Cardiac septum (tissue), 1 donor: Measurements from ENCODE around the gene SCN7A. TPM values are rescaled to one million over a fixed set of nuclear protein-coding genes. Genes with fewer than 3 reads are reported as not detected.
"Not testable (repeated sequence)": the region's sequence is repeated elsewhere in the genome, so short reads cannot be mapped to it uniquely, and the experiment has no call there.

Experiments
- DNase-seq: peaks from one replicate; pipeline ENCODE4 v3.0.0-alpha.2; 2020; ENCODE audit warnings: low spot score
- intact Hi-C: fragments of 100-400 bp; cut with DNase I; formaldehyde crosslinking; loops from one replicate; pipeline ENCODE4 v1.14.0; 2022
- total RNA-seq: library from RNA; stranded (reverse); fragmentation: NEBNext Ultra II Directional; extraction: Animal tissue kit (Norgen Biotek cat#: 25700); gene quantifications from one replicate; pipeline ENCODE4 v1.2.1, GENCODE V29; 2021
- donor health status: DM: no; HTN: no; CAD: no.

The SCN7A gene
- total RNA-seq, 1 donor from 2014 or later = 13.0 TPM

DNA sequence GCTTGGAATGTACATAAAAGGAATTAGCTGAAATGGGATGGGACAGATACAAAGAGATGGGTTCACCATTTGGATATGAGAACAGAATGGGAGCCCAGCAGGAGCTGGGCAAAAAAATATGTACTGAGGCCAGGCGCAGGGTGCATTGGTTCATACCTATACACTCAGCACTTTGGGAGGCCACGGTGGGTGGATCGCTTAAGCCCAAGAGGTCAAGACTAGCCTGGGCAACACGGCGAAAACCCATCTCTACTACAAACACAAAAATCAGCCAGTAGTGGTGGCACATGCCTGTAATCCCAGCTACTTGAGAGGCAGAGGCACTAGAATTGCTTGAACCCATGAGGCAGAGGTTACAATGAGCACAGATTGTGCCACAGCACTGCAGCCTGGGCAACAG is 30.4 kb downstream of the SCN7A start:
- DNase-seq = no peak
- intact Hi-C loops = no loop called here

DNA sequence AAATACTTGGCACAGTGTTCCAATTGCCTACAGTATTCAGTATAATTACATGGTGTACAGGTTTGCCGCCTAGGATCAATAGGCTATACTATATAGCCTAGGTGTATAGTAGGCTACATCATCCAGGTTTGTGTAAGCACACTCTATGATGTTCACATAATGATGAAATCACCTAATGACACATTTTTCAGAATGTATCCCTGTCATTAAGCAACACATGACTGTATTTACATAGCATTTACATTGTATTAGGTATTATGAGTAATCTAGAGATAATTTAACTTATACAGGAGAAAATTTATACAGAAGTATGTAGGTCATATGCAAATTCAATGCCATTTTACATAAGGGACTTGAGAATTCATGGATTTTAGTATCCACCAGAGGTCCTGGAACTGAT is 35.4 kb downstream of the SCN7A start:
- intact Hi-C loops = no loop called here
- DNase-seq = no peak

DNA sequence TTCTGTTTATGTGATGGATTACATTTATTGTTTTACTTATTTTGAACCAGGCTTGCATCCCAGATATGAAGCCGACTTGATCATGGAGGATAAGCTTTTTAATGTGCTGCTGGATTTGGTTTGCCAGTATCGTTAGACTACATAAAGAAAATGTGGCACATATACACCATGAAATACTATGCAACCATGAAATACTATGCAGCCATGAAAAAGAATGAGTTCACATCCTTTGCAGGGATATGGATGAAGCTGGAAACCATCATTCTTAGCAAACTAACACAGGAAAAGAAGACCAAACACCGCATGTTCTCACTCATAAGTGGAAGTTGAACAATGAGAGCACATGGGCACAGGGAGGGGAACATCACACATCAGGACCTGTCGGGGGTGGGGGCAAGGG is 38.2 kb downstream of the SCN7A start:
- DNase-seq, intact Hi-C loops: not testable (repeated sequence)

DNA sequence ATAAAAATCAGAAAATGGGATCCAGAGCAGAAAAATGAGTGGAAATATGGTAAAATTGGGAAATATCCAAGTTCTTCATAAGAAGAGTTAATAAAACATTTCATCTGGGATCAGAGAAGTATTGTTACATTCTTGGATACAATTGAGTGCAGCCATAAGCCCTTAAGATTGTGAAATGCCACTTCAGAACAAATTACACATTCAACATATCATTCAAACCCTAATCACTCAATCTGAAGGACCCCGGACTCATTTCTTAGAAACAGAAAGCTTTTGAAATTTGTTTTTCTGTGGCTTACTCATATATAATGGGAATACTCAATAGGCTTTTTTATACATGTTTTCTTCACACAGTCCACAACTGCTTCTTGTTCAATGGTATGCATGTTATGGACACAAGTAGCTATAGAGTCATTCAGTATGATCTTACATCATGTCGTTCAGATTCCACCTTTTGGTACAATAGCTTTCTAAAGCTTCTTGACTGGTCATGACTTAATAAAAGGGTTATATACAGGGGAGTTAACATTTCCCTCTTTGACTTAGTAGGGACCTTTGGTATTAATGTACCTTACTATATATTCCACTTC is 39.9 kb downstream of the SCN7A start:
- intact Hi-C loops = no loop called here
- no peak for DNase-seq

DNA sequence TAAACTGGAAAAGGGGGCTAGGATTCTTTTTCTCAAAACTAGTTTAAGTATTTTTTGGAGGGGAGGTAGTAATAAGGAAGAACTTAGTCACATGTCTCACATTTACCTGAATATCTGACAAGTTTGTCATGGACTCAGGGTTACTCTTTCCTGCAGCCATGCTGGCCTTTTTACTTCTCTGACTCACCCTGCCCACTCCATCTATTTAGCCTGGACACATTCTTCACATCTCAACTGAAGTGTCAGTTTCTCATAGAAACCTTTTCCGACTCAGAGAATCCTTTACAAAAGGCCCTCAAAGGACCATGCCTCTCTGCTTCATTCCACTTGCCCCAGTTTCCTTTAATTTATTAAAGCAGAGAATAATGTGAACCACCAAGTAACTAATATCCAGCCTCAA is 42.6 kb downstream of the SCN7A start:
- no peak for DNase-seq
- intact Hi-C loops = no loop called here

DNA sequence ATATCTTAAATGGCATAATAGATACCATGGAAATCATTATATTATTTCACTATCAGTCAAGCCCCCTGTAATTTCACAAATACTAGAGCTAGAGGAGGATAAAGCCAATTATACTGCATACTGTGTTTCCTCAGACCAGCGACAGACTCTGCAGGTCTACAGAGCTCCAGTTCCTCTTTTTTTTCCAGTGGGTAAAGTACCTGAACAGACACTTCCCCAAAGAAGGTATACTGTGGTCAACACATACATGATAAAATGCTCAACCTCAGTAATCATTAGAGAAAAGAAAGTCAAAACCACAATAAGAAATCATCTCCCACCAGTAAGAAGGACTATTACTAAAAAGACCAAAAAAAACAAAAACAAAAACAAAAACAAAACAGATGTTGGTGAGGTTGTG is 44.6 kb downstream of the SCN7A start:
- DNase-seq = no peak
- intact Hi-C loops = no loop called here

DNA sequence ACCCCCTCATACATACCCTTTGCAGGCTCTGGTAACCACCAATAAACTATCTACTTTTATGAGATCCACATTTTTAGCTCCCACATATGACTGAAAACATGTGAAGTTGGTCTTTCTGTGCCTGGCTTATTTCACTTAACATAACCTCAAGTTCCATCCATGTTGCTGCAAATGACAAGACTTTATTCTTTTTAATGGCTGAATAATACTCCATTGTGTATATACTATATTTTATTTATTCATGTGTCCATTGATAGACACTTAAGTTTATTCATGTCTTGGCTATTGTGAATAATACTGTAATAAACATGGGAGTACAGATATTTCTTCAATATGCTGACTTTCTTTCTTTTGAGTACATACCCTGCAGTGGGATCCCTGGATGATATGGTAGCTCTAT is 45.9 kb downstream of the SCN7A start:
- intact Hi-C loops = no loop called here
- DNase-seq = no peak

DNA sequence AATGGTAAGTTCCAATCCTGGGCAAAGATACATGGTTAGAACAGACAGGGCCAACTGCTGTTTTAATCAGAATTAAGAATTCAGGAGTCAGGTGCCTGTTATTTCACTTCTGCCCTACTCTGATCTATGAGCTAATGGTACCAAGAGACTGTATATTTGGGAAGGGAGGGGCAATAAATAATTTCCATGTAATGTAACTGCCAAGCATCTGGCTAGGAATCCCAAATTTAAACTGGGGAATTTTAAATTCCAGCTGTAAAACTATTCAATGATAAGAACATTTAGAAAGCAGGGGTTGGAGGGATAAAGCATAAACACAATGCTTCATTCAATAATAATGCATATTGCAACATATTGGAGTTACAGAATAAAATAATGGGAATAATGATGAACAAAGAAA is 49.7 kb downstream of the SCN7A start:
- intact Hi-C loops = no loop called here
- DNase-seq = no peak

DNA sequence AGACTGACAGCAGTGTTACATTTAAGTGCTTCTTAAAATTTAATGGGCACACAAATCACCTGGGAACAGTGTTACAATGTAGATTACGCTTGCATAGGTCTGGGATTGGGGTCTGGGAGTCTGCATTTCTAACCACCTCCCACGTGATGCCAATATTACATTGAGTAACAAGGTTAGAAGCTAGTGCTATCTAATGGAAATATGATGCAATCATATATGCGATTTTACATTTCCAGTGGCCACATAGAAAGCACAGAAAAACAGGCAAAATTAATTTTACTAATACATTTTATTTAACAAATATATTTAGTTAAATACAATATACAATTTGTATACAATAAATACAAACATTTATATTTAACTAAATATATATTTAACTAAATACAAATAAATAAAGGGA is 53.7 kb downstream of the SCN7A start:
- DNase-seq = no peak

DNA sequence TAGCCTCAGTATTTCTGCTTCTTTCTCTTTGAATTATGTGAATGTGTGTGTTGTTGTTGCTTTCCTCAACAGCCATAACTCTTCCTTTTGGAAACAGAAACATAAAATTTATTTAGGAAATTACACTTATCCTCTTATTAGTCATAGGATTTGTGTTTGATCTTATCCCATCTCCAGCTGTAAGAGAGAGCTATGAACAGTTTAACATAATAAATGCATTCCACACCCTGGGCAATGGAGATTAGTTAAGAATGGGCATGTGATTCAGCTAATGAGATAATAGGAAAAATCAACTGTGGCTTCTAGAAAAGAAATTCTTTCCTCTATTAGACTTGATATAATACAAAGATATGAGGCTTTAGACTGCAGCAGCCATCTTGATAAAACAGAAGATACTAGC is 55.0 kb downstream of the SCN7A start:
- intact Hi-C loops = no loop called here
- DNase-seq = no peak

More for the DNA sequence above, 53.7 kb downstream of the SCN7A start:
- intact Hi-C loops = no loop called here

DNA sequence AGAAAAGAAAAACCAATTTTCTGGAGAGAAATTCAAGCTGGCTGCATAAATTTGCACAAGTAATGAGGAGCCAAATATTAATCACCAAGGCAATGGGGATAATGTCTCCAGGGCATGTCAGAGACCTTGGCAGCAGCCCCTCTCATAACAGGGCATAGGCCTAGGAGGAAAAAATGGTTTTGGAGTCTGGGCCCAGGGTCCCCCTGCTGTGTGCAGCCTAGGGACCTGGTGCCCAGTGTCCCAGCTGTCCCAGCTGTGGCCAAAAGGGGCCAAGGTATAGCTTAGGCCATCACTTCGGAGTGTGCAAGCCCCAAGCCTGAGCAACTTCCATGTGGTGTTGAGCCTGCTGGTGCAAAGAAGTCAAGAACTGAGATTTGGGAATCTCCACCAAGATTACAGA is 57.1 kb downstream of the SCN7A start:
- DNase-seq = no peak
- intact Hi-C loops = no loop called here

DNA sequence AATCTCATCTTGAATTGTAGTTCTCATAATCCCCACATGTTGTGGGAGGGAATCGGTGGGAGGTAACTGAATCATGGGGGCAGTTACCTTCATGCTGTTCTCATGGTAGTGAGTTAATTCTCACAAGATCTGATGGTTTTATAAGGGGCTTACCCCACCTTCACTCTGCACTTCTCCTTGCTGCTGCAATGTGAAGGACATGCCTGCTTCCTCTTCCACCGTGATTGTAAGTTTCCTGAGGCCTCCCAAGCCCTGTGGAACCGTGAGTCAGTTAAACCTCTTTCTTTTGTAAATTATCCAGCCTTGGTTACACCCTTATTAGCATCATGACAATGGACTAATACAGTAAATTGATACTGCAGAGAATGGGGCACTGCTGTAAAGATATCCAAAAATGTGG is 57.9 kb downstream of the SCN7A start:
- DNase-seq = no peak

DNA sequence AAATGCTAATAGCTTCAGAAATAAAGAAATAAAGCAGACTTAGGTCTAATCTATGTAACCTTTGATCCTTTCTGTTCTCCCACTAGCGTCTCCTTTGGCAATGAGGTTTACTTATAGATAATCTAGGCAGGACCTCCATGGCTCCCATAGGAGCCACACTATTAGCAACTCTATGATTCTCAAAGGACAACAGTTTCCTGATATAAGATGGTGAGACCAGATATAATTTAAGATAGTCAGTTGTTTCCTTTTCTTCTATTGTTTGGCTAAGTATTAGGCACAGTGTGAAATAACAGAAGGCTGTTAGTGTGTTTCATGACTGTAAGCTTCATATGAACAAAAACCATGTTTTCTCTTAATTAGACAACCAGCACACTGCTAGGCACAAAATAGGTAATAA is 59.6 kb downstream of the SCN7A start:
- intact Hi-C loops = no loop called here
- no peak for DNase-seq

More for the DNA sequence above, 57.9 kb downstream of the SCN7A start:
- intact Hi-C loops = no loop called here

DNA sequence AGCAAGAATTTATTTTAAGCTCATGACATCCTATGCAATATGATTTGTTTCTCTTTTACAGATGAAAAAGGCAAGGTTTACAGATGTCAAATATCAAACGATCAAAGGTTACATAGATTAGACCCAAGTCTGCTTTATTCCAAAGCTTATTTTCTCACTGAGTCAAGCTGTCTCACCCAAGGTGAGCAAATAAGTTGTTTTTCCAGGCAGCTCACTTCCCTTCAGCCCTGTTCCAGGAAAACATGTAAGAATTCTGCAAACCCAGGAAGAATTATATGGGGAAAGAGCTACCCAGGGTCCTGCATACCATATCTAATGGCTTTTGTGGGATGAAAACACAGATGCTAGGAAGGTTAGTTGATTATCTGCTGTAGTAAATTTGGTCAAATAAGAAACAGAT is 60.6 kb downstream of the SCN7A start:
- intact Hi-C loops = no loop called here
- DNase-seq = no peak

DNA sequence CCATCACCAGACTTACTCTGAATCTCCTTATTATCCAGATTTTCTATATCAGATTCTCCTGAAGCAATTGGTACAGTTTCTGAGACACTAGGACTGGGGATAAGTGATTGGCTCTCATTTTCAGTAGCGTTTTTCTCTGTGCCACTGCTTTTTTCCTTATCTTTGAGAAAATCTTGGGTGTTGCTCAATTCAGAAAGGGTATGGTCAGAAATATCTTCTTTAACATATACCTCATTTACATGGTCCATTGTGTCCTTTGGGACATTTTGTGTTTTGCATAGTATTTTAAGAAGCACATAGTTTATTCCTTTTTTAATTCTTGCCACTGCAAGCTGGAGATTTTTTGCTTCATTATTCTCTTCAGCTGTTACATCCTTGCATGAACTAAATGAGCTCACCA is 61.7 kb downstream of the SCN7A start:
- no peak for DNase-seq
- intact Hi-C loops = no loop called here

DNA sequence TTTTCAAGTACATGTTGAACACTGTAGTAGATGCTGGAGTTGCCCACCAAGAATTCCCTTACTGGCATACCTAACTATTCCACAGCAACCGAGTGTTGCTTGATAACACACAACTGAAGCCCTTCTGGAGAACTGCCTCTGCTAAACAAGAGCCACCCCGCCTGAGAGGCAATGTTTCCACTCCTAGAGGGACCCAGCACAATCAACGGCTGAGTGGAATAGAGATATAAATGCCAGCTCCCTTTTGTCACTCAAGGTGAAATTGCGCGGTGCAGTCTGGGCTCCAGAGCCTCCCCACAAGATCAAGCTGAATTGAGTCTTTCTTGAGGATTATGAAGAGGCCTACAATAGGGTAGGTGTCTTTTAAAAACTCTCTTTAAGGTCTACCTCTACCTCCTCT is 69.2 kb downstream of the SCN7A start:
- intact Hi-C loops = no loop called here
- DNase-seq = no peak

DNA sequence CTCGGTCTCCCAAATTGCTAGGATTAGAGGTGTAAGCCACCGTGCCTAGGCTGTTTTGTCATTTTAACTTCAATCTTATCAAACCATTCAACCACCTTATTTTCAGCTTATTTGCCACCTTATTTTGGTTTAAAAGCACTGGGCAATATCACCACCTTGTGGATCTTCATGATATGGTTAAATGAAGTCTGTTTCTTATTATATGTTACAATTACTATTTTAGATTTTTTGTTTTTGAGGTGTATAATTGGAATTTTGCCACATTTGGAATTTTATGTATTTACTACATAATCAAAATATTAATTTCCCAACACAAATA is 74.5 kb downstream of the SCN7A start:
- intact Hi-C loops = no loop called here

DNA sequence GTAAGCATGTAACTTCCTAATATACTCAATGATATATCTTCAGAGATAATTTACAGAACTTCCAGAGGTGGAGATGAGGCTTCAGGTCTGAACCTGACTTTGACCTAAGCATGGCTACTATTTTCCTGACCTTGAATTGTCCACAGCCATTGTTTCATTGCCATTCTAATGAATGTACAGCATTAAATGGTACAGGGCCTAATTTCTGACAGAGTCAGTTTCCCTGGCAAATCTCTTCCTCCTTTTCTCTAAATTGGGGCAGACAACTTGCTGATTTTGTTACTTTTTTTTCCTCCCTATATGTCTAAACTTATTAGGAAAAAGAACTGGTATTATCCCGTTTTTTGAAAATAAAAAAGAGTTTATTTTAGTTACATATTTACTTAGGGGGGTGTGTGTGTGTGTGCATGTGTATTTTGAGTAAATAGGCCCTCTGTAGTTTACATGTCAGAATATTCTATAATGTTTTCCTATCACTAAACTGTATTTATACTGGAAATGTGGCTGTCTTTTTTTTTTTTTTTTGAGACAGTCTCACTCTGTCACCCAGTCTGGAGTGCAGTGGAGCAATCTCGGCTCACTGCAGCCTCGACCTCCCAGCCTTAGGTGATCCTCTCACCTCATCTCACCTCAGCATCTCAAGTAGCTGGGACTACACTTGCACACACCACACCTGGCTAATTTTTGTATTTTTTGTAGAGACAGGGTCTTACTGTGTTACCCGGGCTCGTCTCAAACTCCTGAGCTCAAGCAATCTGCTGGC is 75.0 kb downstream of the SCN7A start:
- no peak for DNase-seq
- intact Hi-C loops = no loop called here

More for the DNA sequence above, 74.5 kb downstream of the SCN7A start:
- DNase-seq = no peak

DNA sequence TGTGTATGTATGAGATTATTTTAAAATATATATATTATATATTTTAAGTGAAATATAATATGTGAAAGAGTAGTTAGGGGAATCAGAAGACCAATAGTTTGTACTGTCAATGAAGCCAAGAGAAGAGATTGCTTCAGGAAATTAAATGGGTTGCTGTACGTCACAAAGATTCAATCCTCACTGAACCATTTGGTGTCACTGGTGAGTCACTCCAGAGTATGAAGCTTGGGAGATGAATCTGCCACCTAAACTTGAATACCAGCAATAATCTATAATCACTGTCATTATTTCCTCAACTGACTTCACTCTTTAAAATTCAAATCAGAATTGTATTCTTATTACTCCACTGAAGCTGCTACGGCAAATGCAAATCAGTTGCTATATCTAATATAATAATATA is 76.4 kb downstream of the SCN7A start:
- no peak for DNase-seq
- intact Hi-C loops = no loop called here

DNA sequence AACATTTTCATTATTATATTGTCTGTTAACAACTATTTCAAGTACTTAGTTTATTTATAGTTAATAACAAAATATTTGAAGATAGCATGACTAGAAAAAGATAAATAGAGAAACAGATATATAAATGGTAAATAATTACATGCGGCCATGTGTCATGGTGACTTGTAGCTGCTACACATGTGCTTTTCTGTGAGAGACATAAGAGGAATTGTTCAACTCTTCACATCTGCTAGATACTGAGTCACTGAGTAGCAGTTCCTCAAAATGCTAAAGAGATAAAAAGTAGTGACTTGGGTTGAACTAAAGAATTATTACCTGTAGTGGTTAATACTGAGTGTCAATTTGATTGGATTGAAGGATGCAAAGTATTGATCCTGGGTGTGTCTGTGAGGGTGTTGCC is 80.8 kb downstream of the SCN7A start:
- intact Hi-C loops = no loop called here
- DNase-seq = no peak

DNA sequence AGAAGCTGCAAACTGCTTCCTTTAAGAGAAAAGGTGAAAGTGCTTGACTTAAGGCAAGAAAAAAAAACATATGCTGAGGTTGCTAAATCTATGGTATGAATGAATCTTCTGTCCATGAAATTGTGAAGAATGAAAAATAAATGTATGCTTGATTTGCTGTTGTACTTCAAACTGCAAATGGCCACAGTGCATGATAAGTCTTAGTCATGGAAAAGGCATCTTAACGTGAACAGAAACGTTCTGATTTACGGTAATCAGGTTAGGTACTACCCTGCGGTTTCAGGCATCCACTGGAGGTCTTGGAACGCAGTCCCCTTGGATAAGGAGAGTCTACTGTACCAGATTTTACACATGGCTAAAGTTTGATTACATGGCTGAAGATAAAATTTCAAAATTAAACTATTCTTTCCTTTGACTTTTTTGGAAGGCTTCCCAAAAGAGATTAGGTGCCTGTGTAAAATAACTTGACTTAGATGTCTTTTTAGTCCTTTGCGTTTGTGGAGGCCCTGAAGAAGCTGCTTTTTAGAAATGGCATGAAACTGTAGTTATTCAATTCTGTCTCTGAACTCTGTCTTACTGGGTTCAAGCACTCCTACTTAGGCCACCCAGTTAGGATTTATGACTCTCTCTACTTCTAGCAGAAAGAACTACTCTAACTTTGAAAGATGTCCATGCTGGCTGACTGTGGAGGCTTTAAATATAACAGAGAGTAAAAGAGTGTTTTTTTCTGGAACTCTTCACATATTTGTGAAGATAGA is 82.4 kb downstream of the SCN7A start:
- intact Hi-C loops = no loop called here

More for the DNA sequence above, 82.4 kb downstream of the SCN7A start:
- no peak for DNase-seq
